Endometrial microvascular endothelial cells (primary cell): ENCODE data around the gene ZNF768. TPM values are rescaled to one million over a fixed set of nuclear protein-coding genes. Genes with fewer than 3 reads are reported as not detected.

ENCODE experiments used
- in situ Hi-C: cut with HindIII; loops from 2 replicates; pipeline ENCODE4 v1.10.0; 2017; ENCODE audit warnings: low sequenced_read_pairs, low pct_unique_long_range_greater_than_20kb; ENCODE audit errors: inconsistent ontology term
- total RNA-seq: library from RNA; depleted of rRNA; stranded (reverse); fragments of >200 nt; gene quantifications from one replicate; pipeline ENCODE4 v1.2.3, GENCODE V29; 2015; ENCODE audit errors: inconsistent ontology term

ZNF768 gene
- total RNA-seq, 1 donor from 2014 or later = 25.5 TPM

- in situ Hi-C loops = no loop called here
These were observed 4.3 kb downstream of the ZNF768 start for GRCh38 chr16:30521873-30522641.

GRCh38 chr16:30521476-30521872, 4.9 kb downstream of the ZNF768 start:
- in situ Hi-C loops = no loop called here

GRCh38 chr16:30519120-30520049, 7.0 kb downstream of the ZNF768 start:
- in situ Hi-C loops = no loop called here

DNA sequence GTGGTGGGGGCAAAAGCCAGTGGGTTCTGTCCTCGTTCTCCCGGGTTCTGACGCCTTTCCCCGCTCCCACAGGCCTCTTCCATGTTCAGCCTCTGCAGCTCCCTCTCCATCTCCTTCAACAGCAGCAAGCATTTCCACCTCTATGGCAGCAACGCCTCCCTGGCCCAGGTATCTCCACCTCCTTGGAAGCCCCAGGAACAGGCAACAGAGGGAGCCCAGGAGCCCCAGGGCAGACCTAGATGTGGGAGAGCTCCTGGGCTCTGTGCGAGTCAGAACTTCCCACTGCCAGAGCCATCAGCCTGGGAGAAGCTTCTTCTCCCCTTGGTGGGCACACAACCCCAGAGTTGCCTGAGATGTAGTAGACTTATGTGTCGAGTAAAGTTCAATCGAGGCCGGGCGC, 7.8 kb downstream of the ZNF768 start:
- in situ Hi-C loops = no loop called here

DNA sequence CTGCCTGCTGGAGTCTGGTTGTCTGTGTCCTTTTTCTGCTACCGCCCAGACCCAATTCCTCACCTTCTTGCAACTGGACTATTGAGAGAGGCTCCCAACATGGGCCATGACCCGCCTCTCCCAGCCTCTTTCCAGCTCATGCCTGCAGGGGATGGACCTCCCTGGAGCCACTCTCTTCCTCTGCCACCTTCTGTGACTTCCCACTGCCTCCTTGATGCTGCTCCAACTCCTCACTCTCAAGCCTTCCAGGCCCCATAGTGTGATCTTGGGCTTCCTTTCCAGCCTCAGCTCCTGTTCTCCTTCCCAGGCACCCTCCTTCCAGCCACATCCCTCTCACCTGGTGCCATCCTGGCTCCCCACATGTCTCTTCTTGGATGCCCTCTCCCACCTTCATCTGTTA, 11.1 kb downstream of the ZNF768 start:
- in situ Hi-C loops = no loop called here

GRCh38 chr16:30511509-30511908, 14.9 kb downstream of the ZNF768 start:
- in situ Hi-C loops = no loop called here

DNA sequence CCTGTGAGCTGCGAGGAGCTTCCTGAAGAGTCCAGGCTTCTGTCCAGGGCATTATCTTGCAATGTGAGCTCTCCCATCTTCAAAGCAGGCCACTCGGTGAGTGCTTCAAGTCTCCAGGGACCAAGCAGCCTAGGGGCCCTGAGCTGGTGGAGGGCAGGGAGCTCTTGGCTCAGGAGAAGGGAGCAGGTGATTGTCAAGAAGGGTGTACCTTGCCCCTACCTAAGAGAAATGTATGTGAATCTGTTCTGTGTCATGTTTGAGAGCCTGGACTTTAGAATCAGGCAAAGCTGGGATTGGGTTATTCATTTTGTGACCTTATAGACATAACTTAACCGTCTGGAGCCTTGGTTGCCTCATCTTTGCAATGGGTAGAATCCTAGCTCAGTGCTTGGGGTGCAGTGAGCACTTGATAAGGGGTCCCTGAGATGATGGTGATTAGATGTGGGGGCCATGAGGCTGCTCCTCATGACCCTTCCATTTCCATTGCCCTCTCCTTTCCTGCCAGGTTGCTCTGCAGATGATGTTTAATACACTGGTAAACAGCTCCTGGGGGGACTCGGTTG, 15.9 kb downstream of the ZNF768 start:
- in situ Hi-C loops = no loop called here

DNA sequence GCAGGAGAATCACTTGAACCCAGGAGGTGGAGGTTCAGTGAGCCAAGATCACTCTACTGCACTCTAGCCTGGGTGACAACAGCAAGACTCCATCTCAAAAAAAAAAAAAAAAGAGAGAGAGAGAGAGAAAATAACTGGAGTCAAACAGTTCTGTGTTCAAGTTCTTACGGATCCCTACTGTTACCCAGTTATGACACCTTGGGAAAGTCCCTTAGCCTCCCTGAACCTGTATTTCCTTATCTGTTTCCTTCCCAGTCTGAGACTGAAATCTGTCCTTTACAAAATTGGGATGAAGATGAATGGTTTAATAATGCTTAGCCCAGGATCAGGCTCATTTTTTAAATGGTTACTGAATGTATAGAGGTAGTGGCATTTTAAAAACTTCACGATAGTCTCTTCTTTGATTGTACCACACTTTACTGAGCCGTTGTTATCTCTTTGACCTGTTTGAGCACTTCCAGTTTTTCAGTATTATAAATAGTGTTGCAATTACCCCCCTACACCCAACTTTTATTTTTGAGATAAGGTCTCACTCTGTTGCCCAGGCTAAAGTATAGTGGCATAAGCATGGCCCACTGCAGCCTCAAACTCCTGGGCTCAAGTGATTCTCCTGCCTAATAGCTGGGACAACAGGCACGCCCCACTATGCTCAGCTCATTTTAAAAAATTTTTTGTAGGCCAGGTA, 17.1 kb downstream of the ZNF768 start:
- in situ Hi-C loops = no loop called here

GRCh38 chr16:30503403-30504296, 22.7 kb downstream of the ZNF768 start:
- in situ Hi-C loops = no loop called here

DNA sequence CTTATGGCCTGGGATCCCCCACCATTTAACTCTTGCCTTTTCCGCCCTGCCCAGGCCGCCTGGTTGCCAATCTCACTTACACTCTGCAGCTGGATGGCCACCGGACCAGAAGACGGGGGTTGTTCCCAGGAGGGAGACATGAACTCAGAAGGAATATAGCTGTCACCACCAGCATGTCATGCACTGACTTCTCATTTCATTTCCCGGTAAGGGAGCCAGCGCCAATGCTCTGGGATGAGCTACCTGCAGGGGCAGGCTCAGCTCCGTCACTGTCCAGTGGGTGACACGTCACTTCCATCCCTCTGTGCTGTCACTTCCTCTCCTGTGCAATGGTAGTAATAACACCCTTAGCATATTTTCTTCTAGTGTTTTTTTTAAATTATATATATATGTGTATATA, 27.1 kb downstream of the ZNF768 start:
- in situ Hi-C loops = no loop called here

DNA sequence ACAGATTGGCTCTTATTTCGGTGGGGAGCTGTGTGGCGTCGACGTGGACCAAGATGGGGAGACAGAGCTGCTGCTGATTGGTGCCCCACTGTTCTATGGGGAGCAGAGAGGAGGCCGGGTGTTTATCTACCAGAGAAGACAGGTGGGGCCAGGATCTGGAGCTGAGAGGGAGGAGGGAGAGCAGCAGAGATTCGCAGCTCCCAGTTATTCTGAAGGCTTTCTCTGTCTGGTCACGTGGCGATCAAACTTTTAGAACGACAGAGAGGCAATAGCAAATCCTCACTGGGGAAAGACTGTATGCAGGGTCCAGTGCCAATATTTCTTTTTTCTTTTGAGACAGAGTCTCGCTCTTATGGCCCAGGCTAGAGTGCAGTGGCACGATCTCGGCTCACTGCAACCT, 31.7 kb downstream of the ZNF768 start:
- in situ Hi-C loops = no loop called here

- in situ Hi-C loops = no loop called here
These were observed 32.4 kb downstream of the ZNF768 start for GRCh38 chr16:30493941-30494488.

GRCh38 chr16:30491744-30492308, 34.5 kb downstream of the ZNF768 start:
- in situ Hi-C loops = no loop called here

GRCh38 chr16:30491229-30491628, 35.1 kb downstream of the ZNF768 start:
- in situ Hi-C loops = no loop called here

DNA sequence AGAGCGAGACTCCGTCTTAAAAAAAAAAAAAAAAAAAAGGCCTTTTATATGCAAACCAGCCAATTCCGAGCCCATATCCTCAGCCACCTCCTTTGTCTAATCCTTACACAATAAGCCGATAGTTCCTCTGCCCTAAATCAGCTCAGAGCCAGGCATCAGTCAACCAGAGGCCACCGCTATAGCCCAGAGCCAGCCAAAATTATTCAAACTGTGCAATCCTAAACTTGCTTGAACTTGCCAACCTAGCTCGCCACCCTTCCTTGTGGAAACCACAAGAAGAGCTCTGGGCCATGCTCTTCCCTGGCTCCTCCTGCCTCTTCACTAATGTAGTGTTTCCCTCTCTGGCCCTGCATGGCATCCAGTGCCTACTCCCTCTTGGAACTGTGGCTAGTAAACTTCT, 36.2 kb downstream of the ZNF768 start:
- in situ Hi-C loops = no loop called here

GRCh38 chr16:30488764-30489605, 37.4 kb downstream of the ZNF768 start:
- in situ Hi-C loops = no loop called here
